ENCODE results near the gene PRRC2B. TPM values are rescaled to one million over a fixed set of nuclear protein-coding genes. Genes with fewer than 3 reads are reported as not detected.
A peak's percentile ranks its signal among the peaks of the same experiment; 100 is the strongest.

The PRRC2B gene
- total and polyA plus RNA-seq, 11 donors = 59.9 to 193 (median 118) TPM

DNA sequence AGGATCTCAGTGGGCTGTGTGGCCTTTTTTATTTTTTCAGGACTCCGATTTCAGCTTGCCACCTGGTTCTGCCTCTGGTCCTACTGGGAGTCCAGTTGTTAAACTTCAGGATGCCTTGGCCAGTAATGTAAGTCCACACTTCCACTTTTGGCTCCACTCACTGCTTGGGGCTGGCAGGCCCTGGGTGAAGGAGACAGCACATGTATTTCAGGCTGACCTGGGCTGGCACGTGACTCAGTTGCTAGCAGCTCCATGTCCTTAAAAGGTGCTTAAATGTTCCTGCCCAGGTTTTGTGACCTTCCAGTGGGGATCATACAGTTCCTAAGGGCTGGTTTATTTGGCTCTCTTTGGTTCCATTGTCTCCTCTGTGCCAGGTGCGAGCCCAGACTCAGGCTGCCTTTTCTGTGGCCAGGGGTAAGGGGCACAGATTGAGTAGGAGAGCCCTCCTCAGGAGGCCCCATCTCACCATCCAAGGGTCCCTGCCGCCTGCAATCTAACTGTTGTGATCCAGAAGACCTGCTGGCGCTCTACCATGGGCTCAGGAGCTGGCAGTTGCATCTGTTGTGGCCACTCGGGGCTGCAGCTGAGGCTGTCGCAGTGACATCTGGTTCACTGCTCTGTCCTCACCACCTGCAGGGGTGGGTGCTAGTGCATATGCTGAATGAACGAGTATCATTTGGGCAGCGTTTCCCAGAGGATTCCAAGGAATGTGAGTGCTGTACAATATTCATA, 89.6 kb downstream of the PRRC2B start:
- peak; percentile 85 to 91 (median 87) for ATAC-seq
- H3K4me1 ChIP-seq = peaks cover 0 to 60% (median 28%) of the 10 kb centered on the region in 12 donors
- peak overlapping the region; percentile 47 to 92 (median 80) for H3K27ac ChIP-seq
- intact Hi-C loops (cut with DNase I) = no loop called here
- H3K27me3 ChIP-seq = no peaks in the 10 kb centered on the region
- WGBS, 4 donors = 50 to 59% (median 53%) methylated on average over 9 of the region's 9 CpGs
- TF ChIP-seq POLR2A (IDR thresholded peaks at IDR 0.05) = no peak
- TF ChIP-seq, protein P1, sequence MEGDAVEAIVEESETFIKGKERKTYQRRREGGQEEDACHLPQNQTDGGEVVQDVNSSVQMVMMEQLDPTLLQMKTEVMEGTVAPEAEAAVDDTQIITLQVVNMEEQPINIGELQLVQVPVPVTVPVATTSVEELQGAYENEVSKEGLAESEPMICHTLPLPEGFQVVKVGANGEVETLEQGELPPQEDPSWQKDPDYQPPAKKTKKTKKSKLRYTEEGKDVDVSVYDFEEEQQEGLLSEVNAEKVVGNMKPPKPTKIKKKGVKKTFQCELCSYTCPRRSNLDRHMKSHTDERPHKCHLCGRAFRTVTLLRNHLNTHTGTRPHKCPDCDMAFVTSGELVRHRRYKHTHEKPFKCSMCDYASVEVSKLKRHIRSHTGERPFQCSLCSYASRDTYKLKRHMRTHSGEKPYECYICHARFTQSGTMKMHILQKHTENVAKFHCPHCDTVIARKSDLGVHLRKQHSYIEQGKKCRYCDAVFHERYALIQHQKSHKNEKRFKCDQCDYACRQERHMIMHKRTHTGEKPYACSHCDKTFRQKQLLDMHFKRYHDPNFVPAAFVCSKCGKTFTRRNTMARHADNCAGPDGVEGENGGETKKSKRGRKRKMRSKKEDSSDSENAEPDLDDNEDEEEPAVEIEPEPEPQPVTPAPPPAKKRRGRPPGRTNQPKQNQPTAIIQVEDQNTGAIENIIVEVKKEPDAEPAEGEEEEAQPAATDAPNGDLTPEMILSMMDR (IDR thresholded peaks at IDR 0.05) = no peak
- H3K9me3 ChIP-seq = no peaks in the 10 kb centered on the region
- peak; percentile 68 to 89 (median 72) for DNase-seq
- H3K4me3 ChIP-seq = peak overlapping the region in 3 of 12 donors; percentile 5 to 29 (median 6)
- peaks cover 5 to 100% (median 94%) of the 10 kb centered on the region in 9 donors for H3K36me3 ChIP-seq

DNA sequence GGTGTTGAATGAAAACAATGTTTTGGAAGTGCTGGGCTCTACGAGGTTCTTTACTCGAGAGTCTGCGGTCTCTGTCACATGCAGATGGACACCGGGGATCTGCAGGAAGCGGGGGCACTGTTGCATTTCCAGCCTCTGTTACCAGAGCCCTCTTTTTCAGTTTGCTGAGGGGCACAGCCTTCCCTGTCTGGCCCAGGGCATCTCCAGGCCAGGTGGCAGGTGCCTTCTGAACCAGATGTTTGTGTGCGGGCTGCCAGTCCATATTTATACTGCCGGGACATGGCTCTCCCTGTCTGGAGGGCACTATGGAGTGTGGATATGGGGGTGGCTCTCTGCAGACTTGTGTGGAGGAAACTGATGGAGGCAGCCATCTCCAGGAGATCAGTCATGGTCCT, 90.2 kb downstream of the PRRC2B start:
- peak overlapping the region; percentile 47 to 92 (median 80) for H3K27ac ChIP-seq
- ATAC-seq = no peak
- peak in 1 of 5 donors; percentile 32 for DNase-seq
- peaks cover 0 to 56% (median 28%) of the 10 kb centered on the region in 12 donors for H3K4me1 ChIP-seq
- 57 to 76% (median 67%) methylated on average over 7 of the region's 7 CpGs for WGBS, 4 donors
- H3K4me3 ChIP-seq = peak overlapping the region in 3 of 12 donors; percentile 5 to 29 (median 6)
- no peaks in the 10 kb centered on the region for H3K9me3 ChIP-seq
- TF ChIP-seq POLR2A (IDR thresholded peaks at IDR 0.05) = no peak
- TF ChIP-seq, protein P1 (IDR thresholded peaks at IDR 0.05) = no peak
- H3K27me3 ChIP-seq = no peaks in the 10 kb centered on the region
- H3K36me3 ChIP-seq = peaks cover 5 to 100% (median 94%) of the 10 kb centered on the region in 9 donors
- intact Hi-C loops (cut with DNase I) = no loop called here

DNA sequence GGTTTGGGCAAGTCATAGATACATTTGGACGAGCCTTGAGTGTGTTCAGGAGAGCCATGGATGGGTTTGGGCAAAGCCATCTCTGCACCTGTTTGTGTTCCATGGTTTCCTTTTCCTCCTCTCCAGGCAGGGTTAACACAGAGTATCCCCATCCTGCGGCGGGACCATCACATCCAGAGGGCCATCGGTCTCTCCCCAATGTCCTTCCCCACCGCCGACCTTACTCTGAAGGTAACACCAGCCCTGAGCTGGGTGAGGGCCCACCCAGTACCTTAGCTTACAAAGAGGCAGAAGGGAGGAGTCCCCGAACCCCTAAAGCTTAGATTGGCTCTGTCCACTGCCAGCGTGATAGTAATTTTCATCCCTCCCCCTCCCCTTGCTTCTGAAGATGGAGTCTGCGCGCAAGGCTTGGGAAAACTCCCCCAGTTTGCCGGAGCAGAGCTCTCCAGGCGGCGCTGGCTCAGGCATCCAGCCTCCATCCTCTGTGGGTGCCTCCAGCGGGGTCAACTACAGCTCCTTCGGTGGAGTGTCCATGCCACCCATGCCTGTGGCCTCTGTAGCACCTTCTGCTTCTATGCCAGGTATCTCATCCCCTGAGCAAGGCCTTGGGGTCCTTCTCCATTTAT, 90.8 kb downstream of the PRRC2B start:
- H3K27me3 ChIP-seq = no peaks in the 10 kb centered on the region
- whole genome bisulfite sequencing, 4 donors = 90 to 95% (median 95%) methylated on average over 15 of the region's 15 CpGs
- H3K4me1 ChIP-seq = peaks cover 0 to 56% (median 28%) of the 10 kb centered on the region in 12 donors
- ATAC-seq = no peak
- H3K4me3 ChIP-seq = peak overlapping the region in 2 of 12 donors; percentile 6 to 29
- TF ChIP-seq, protein P1 (IDR thresholded peaks at IDR 0.05) = no peak
- TF ChIP-seq POLR2A (IDR thresholded peaks at IDR 0.05) = no peak
- peaks cover 5 to 100% (median 94%) of the 10 kb centered on the region in 9 donors for H3K36me3 ChIP-seq
- DNase-seq = no peak
- intact Hi-C loops (cut with DNase I) = no loop called here
- peak overlapping the region in 11 of 12 donors; percentile 6 to 92 (median 80) for H3K27ac ChIP-seq
- H3K9me3 ChIP-seq = no peaks in the 10 kb centered on the region

DNA sequence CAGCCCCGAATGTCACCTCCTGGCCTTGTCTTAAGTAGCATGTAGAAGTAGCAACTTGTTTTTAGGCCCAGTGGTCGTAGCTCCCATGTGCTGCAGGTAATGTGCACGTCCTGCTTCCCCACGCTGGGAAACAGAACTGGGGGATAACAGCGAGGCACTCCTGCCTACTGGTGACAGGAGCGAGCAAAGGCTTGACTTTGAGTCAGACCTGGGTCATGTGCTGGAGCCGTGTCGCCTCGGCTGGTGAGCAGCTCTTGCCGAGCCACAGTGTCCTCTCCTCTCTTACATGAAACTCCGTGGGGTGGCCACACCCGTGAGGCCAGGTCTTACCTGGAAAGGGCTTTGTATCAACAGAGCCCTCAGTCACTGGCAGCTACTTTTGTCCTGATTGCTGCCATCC, 91.3 kb downstream of the PRRC2B start:
- no peaks in the 10 kb centered on the region for H3K9me3 ChIP-seq
- WGBS, 4 donors = 65 to 85% (median 82%) methylated on average over 10 to 12 of the region's 12 CpGs
- peak overlapping the region in 7 of 12 donors; percentile 6 to 92 (median 86) for H3K27ac ChIP-seq
- H3K36me3 ChIP-seq = peaks cover 5 to 100% (median 94%) of the 10 kb centered on the region in 9 donors
- H3K27me3 ChIP-seq = no peaks in the 10 kb centered on the region
- H3K4me3 ChIP-seq = no peak overlapping the region
- peaks cover 0 to 56% (median 28%) of the 10 kb centered on the region in 12 donors for H3K4me1 ChIP-seq
- ATAC-seq (peak in 1 of 4 donors; percentile 18), DNase-seq (peak in 1 of 5 donors; percentile 51)
- TF ChIP-seq, protein P1 (IDR thresholded peaks at IDR 0.05) = no peak
- no peak for TF ChIP-seq POLR2A (IDR thresholded peaks at IDR 0.05)
- intact Hi-C loops (cut with DNase I) = no loop called here
